ENCODE data around the gene RCOR1. TPM values are rescaled to one million over a fixed set of nuclear protein-coding genes. Genes with fewer than 3 reads are reported as not detected.
A peak's percentile ranks its signal among the peaks of the same experiment; 100 is the strongest.
"Not testable (repeated sequence)": the region's sequence is repeated elsewhere in the genome, so short reads cannot be mapped to it uniquely, and the experiment has no call there.

RCOR1 gene
- 10 to 100 TPM; 22.8 to 39.9 (median 30.9) TPM for polyA plus RNA-seq (ENCODE audit: insufficient read length in 10 of 10)
- long read RNA-seq, donor 1, full-length matches to known transcripts, result 3 of 3 reads
- long read RNA-seq, donor 1, partial matches to known transcripts, result 0 of 3 reads
- long read RNA-seq, donor 1, other reads (novel, unspliced or antisense), result 0 of 3 reads
- long read RNA-seq, donor 2, full-length matches to known transcripts, result 2 of 9 reads
- long read RNA-seq, donor 2, partial matches to known transcripts, result 7 of 9 reads
- long read RNA-seq, donor 2, other reads (novel, unspliced or antisense), result 0 of 9 reads
- long read RNA-seq, donor 3, result 0 reads
- long read RNA-seq, donor 4, full-length matches to known transcripts, result 2 of 2 reads
- long read RNA-seq, donor 4, partial matches to known transcripts, result 0 of 2 reads
- long read RNA-seq, donor 4, other reads (novel, unspliced or antisense), result 0 of 2 reads
- long read RNA-seq, donor 5, full-length matches to known transcripts, result 1 of 20 reads
- long read RNA-seq, donor 5, partial matches to known transcripts, result 19 of 20 reads
- long read RNA-seq, donor 5, other reads (novel, unspliced or antisense), result 0 of 20 reads
- long read RNA-seq, donor 6, full-length matches to known transcripts, result 2 of 2 reads
- long read RNA-seq, donor 6, partial matches to known transcripts, result 0 of 2 reads
- long read RNA-seq, donor 6, other reads (novel, unspliced or antisense), result 0 of 2 reads
- long read RNA-seq, donor 7, full-length matches to known transcripts, result 4 of 10 reads
- long read RNA-seq, donor 7, partial matches to known transcripts, result 6 of 10 reads
- long read RNA-seq, donor 7, other reads (novel, unspliced or antisense), result 0 of 10 reads
- long read RNA-seq, donor 8, full-length matches to known transcripts, result 2 of 2 reads
- long read RNA-seq, donor 8, partial matches to known transcripts, result 0 of 2 reads
- long read RNA-seq, donor 8, other reads (novel, unspliced or antisense), result 0 of 2 reads
- long read RNA-seq, donor 9, result 0 reads

DNA sequence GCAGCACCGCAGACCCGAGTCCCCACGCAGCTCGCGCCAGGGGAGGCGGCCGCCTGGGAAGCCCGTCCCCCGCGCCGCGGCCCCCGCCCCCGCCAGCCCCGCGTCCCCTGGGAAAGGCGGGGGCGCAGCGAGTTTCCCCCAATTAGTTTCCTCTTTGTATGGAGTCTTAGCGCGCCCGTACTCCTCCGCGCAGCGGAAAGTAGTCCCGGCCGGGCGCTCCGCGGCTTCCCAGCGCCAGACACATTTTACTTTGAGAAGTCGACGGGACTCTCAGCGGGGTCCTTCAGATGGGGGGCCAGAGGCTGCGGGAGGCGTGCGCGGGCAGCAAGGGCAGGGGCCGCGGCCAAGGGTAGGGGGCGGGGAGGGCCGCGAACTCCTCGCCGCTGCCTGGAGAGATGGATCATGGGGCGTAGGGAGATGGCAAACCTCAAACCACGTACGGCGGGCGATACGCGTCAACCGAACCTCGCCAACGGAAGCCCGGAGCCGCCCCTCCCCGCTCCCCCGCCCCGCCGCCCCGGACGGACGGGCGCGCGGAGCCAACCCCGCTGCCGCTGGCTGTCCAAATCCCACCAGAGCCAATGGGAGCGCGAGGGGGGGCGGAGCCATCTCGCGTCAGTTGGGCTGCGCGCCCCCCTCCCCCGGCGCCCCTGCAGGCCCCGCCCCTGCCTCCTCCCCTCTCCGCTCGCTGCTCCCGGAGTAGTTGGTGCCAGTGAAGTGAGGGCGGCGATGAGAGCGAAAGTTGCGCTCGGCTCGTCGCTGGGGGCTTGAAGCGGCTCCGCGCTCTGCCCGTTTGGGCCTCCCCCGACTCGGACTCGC, at the start of gene RCOR1:
Gene RCOR1 (plus strand): TSS at position 706 of the 819 bp plus-strand sequence. CDS start 238 bp downstream, outside the sequence.
- DNase-seq, result peak; percentile 98

DNA sequence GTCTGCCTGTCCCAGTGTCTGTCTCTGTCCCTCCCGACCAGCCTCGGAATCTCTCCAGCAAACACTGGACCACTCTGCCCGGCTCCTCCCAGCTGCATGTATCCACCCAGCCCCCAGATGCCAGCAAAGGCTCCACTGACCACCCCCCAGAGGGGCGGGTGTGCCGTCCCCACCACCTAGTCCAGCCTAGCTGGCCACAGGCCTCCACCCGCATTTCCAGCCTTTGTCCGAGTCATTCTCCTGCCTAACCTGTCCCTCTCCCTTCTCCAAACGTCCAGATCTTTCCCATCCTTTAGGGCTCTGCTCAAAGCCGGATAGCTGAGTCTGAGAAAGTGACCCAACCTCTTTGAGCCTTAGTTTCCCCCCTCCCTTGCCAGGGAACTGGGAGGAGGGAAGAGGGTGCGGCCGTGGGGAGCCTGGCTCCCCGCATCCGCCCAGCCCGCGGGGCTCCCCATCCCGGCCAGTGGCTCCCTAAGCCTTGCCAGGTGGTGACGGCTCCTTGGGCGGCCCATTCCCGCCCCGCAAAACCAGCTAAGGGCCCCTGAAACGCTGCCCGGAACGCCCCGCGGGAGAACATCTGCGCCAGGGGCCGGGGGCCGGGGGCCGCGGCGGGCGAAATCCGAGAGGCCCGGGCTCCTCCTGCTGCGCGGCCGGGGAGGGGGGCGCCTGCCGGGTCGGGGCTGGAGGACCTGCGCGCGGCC, 48.3 kb upstream of the RCOR1 start:
- DNase-seq, result peak in 2 of 3 donors; percentile 71 to 93

DNA sequence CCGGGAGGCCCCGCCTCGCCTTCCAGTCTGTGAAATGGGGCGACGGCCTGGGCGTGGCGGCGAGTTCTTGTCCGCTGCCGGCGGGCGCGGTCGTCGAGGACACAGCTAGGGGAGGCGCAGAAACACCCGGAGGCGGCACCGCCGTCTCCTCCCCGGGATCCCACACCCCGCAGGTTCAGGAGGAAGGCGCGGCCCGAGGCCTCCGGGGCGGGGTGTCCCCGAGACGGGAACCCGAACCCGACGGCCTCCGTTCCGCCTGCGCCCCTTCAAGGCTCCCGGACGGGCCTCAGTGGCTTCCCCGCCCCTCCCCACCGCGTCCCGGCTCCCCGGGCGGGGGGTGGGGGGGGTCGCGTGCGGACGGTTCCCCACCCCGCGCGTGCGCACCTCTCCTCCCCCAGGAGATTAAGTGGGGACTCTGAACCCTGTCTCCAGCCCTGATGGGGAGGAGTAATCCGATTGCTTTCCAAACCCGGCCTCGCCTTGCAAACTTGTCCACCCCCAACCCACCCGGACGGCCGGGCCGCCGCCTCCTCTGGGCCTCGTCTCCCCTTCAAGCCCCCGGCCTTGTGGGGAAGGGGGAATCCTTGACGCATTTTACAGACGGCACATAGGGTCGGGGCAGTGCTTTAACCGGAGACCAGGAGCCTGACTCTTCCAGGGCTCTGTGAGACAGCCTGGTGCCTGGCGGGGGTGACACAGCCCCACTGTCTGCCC, 47.5 kb upstream of the RCOR1 start:
- DNase-seq, result peak in 2 of 3 donors; percentile 41 to 90

DNA sequence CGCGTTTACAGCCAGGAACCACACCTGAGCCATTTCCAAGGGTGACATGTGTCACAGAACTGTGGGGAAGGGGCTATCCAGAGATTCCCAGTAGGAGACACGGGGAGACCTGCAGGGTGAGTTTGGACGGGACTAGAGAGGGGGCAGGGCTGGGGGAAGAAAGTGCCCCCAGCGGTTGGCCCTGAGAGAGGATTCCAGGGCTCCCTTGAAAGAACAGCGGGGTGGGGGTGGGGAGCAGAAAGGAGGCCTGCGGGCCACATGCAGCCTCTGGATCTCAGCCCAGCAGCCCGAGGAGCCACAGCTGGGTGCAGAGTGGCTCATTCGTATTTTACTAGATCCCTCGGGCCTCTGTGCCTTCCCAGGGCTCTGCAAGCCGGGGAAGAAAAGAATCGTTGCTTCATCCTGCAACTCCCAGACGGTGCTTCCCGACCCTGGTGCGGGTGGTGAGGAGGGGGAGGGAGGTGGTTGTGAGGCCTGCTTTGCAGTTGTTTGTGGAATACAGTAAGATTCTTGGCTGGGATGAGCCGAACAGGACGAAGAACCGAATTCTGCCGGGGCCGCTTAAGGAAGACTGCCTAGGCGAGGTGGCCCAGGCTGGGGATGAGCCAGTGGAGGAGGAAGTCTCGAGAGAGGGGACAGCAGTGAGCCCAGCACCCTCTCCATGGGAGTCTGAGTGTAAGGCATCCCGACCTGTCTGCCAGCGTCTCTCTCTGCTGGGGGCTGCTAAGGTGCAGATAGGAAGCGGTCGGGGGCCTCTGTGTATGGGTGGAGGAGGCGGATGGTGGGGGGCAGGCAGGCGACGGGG, 46.8 kb upstream of the RCOR1 start:
- peak in 2 of 3 donors; percentile 56 to 89 for DNase-seq

DNA sequence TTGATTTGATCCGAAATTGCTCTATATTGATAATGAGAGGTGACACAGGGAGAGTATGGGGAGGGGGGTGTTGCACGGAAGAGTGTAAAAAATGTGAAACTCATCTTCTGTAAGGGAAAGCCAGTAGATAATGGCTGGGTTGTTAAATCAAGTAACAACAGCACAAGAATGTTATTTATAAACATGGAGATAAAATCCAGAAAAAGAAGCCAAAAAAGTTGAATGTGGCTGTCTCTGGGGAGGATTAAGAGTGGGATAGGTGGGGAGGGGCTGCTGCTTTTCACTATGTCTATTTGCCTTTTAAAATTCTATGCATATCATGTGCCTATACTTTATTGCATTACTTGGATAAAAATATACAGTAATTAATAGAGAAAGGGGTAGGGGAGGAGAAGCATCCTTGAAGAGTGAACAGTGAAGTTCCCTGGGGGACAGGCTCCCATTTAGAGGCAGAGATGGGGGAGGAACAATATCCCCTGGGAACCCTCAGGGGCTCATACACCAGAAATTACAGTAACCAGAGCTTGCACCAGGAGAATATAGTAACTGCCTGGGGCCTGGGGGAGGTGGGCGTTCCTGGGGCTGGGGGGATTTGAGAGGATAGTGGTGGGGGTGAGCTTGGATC, 43.7 kb upstream of the RCOR1 start:
- no peak for DNase-seq

DNA sequence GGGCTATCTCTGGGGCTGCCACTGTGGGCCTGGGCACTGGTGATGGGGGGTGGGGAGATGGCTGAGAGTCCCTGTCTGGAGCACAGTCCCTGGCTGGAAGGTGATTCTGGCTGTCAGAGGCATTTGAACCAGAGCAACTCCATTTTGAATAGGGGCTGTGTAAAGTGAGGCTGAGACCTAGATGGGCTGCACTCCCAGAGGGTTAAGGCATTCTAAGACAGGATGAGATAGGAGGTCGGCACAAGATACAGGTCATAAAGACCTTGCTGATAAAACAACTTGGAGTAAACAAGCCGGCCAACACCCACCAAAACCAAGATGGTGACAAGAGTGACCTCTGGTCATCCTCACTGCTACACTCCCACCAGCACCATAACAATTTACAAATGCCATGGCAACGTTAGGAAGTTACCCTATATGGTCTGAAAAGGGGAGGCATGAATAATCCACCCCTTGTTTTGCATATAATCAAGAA, 41.5 kb upstream of the RCOR1 start:
- not testable (repeated sequence) for DNase-seq

DNA sequence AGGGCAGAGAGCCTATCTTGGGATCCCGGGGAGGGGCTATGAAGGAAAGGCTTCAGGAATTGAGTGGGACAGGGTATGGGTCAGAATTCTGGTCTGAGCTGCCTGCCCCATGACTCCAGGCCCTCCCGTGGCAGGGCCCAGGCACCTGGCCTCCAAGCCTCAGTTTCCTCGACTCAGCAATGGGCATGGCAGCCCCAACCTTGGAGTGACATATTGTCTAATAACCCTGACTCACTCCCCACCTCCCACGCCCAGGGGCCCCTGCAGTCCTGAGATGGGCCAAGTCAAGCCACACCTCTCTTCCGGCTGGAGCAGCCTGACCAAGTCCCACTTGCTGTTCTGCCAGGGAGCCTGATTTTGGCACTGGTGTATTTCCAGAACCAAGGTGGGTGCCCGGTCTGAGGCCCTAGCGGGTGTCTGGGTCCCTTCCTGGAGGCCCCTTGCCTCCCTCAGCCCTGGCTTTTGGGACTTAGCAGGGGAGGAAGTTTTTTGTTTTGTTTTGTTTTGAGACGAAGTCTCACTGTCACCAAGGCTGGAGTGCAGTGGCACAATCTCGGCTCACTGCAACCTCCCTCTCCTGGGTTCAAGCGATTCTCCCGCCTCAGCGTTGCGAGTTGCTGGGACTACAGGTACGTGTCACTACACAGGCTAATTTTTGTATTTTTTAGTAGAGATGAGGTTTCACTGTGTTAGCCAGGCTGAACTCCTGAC, 40.3 kb upstream of the RCOR1 start:
- peak in 1 of 3 donors; percentile 68 for DNase-seq

DNA sequence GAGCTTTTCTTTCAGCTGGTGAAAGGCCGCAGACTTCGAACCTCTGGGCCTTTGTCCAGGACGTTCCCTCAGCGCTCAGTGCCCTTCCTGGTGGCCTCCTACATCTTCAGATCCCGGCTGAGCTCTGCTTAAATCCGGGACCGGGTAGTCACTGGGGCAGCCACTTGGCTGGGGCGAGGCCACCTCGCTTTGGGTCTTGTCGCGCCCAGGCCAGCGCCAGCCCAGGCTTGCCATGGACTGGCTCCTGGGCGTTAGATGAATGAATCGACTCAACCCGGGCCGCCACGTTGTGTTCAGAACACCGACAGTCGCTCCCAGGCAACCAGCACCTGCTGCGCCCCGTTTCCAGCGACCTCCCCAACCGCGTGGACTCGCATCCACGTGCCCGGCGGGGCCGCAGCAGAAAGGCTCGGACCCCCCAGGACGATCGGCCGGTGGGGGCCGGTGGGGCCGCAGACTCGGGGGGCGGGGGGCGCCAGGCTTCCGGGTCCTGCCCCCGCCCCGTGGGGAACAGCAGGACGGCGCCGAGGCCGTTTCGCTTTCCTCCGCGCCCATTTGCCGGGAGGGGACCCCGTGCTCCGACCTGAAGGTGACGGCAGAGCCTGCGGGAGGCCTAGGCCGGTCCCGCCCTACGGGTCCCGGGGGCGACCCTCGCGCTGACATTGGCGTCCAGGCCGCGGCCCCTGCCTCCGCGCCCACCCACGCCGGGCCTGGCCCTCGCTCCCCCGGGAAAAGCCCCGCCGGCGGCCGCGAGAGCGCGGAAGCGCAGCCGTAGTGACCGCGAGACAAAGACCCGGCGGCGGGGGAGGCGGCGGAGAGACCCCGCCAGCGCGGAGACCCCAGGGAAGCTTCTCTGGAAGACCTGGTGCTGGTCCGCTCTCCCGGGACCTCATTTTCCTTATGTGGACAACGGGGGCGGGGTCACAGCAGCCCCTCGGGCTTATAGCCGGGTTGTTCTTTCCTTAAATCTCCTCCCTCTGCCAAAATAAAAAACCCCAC, 37.3 kb upstream of the RCOR1 start:
- DNase-seq, result peak in 2 of 3 donors; percentile 59 to 86

DNA sequence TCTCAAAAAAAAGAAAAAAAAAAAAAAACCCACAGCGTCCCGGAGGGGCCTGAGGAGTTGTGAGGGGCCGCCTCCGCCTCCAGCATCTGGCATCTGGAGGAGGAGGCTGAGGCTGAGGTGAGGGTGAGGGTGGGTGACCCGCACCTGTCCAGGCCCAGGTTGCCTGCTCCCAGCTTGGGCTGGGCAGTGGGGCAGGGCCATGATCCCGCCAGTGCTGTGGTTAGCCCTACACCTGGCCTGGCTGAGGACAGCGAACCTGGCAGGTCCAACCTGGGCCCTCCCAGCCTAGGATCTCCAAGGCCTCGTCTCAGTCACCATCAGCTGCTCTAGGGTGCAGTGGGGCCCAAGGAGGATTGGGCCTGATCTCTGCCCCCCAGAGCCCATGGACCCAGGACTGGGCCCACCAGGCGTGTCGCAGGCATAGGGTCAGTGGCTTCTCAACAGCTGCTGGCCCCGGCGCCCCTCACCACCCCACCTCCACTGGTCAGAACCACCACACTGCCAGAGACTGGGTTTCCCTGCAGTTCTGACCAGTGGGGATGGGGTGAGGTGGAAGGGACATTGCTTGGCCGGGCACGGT, 36.3 kb upstream of the RCOR1 start:
- no peak for DNase-seq

DNA sequence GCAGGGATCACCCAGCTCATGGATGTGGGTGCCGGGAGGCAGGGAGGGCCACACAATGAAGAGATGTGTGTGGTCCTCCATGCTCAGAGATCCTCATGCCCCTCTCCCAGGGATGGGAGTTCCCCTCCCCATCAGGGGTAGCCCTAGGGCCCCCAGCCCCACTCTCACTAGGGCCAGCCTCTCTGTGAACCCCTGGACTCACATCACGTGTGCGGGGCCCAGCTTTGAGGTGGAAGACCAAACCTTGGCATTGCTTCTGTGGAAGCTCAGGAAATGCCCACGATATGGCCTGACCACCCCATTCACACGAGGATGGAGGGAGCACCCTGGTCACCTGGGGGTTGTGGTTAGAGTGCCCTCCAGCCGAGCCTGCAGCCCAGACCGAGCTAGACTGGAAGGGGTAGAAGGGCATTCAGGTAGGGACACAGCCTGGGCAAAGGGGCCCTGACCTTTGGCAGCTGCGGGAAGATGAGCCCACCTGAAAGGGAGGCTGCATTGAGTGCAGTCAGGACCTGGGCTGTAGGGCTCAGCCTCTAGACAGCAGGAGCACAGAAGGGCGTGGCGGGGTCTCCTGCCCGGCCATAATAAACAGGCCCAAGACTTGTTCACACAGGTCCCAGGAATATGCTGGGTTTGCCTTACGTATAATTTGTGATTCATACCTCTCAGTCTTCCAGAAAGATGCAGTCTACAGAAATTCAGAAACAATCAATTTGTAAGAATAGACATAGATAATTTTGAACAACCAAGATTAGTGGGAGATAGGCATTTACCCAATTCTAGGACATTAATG, 34.8 kb upstream of the RCOR1 start:
- DNase-seq, result no peak

DNA sequence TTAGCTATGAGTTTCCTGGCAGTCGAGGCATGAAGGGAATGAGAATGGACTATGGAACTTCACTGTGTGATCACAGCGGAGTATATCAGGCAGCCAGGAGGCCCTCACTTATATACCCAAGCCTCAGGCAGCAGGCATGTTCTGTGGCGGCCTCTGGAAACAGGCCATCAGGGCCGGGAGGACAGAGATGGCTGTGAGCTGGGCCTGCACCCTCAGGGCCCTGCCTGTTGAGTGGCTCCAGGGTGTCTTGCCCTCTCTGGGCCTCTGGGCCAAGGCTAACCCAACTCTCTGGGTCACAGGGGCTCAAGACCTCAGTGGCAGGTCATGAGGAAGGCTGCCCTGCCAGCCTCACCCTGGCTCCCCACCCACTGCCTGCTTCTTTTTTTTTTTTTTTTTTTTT, 33.9 kb upstream of the RCOR1 start:
- DNase-seq, result no peak

DNA sequence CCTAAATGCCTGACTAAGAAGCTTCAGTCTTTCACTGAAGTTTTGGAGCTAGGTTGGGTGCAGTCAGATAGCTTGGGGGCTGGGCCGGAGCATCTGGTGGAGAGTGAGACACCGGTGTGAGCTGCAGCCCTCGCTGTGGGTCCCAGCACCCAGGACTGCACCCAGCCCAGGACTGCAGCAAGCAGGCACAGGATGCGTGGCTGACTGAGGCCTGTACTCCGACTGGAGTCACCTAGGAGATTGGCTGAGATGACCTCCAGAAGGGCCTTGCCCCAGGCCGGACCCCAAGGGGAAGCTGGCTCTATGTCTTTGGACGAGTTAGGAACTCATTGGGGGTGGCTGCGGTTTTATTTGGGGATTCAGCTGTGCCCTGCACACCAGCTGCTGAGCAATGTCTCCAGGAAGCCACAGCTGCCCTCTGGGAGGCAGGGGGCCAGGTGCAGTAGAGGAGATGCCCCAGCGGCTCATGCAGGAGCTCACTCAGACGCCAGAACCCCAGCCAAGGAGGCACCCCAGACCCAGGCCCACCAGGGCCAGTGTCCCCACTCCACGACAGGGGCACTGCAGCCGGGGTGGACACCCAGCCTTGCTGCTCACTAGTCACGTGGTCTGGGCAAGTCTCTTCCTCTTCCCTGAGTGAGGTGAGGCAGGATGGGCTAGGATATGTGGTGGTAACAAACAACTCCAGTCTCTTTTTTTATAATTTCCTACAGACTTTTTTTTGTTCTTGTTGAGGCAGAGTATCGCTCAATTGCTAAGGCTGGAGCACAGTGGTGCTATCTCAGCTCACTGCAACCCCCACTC, 31.8 kb upstream of the RCOR1 start:
- DNase-seq, result no peak

DNA sequence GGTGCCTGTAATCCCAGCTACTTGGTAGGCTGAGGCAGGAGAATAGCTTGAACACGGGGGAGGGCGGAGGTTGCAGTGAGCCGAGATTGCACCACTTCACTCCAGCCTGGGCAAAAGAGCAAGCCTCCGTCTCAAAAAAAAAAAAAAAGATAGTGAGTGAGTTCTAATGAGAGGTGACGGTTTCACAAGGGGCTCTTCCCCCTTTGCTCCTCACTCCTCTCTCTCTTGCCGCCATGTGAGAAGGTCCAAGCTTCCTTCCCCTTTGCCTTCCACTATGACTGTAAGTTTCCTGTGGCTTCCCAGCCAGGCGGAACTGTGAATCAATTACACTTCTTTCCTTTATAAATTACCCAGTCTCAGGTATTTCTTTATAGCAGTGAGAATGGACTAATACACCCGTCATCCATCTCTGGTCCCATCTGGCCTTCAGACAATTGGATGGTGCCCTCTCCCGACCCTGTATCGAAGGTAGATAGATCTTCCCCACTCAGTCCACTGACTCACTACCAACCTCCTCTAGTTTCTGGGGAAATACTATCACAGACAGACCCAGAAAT, 27.0 kb upstream of the RCOR1 start:
- DNase-seq, result no peak

DNA sequence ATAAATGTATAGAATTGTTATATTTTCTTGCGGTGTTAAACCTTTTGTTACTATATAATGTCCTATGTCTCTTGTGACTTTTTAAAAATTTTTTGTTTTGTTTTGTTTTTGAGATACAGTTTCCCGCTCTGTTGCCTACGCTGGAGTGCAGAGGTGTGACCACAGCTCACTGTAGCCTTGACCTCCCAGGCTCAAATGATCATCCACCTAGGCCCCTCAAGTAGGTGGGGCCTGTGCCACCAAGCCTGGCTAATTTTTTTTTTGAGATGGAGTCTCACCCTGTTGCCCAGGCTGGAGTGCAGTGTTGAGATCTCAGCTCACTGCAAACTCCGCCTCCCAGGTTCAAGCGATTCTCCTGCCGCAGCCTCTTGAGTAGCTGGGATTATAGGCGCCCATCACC, 26.5 kb upstream of the RCOR1 start:
- DNase-seq, result no peak

Data from muscle of back (tissue), 13 donors.